NCI-H2171 (cell line): ENCODE data around the gene UBE2Q2.
"Not testable (repeated sequence)": the region's sequence is repeated elsewhere in the genome, so short reads cannot be mapped to it uniquely, and the experiment has no call there.

Experiments
- DNase-seq: peaks from one replicate; lab custom pipeline; 2025; lab: John Stamatoyannopoulos, UW

Gene UBE2Q2

DNA sequence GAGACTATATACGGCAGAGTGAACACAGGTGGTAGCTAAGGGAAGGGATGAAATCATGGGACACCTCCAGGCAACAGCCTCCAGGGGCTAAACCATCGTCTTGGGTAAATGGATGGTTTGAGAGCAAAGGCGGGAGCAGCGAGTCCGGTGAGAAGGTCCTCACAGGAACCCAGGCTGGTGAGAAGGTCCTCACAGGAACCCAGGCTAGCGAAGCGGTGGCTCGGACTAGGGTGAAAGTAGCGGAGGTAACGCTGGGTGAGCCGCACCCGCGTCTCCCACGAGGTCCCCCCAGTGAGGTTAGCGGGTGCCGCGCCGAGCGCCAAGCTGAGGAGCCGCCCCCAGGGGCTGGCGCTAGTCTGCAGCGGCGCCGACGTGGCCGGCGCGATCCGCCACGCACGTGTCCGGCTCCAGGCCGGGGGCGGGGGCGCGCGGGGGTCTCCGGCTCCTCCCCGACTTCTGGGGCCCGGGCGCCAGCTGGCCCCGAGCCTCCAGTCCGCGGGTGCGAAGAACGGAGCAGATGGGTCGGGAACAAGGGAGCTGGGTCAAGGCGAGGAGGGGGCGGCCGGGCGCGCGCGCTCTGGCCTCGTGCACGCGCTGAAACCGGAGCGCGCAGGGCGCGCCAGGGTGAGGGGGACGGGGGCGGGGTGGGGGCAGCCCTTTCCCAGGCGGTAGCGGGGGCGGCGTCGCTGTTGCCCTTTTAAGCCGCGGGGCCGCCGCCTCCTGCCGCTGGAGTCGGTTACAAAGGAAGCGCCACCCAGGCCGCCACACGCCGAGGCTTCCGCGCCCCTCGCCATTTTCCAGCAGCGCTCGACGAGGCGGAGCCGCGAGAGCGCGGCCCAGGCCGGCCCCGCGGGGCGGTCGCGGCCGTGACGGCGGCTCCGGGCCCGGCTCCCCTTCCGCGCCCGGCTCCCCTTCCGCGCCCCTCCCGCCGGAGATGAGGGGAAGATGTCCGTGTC, at the start of gene UBE2Q2:
Gene UBE2Q2, plus strand, starts transcription at position 726 of the 956 bp plus-strand sequence. Its CDS starts 220 bp downstream, at position 946.
- peak; percentile 88 for DNase-seq

DNA sequence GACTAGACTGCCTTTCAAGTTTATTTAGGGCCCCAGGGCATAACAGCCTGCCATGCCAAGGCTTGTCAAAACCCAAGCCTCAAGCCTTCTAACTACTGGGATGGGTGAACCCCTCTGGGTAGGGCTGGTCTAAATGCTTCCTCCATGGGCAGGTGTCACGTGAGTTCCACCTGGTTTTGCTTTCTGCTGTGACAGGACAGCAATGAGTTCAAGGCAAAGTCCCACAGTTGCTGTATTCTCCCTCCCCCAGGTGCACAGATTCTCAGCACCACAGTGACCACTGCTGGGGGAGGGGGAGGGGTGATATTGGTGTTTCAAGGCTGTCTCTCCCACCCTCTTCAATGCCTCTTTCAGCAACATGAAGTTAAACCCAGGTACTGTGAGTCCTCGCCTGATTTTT, 46.9 kb upstream of the UBE2Q2 start:
- no peak for DNase-seq

GRCh38 chr15:75797146-75797545, 46.1 kb upstream of the UBE2Q2 start:
- not testable (repeated sequence) for DNase-seq

- no peak for DNase-seq
Measured at GRCh38 chr15:75799190-75799589, 44.1 kb upstream of the UBE2Q2 start.

- DNase-seq: not testable (repeated sequence)
Measured at GRCh38 chr15:75800409-75800808, 42.8 kb upstream of the UBE2Q2 start.

DNA sequence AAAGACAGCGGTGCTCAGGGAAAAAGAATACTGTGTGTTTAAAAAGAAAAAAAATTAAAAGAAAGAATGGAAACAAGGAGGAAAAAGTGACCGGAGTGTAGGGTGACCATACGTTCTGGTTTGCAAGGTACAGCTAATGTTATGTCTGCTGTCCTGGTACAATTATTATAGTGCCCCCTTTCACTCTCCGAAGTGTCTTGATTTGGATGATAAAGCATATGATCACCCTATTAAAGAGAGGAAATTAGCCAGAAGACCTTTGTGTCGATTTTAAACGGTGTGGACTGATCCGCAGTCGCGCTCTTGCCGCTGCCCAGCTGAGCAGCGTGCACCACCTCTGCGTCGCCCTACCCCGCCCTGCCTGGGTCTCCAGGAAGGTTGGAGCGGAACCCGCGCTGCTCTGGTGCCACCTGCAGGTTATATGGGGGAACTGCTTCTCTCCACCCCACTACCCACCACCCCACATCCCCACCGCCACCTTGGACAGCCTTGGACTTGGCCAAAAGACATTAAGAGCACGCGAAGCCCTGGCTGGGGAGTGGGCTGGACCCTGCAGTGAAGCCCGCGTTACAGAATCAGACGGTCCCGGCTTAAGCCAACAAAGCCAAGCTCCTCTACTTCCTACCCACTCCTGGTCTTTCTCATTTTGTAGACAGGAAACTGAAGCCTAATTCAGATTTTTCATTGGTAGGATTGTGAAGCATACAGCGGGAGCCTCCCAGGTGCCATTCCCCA, 41.2 kb upstream of the UBE2Q2 start:
- peak; percentile 54 for DNase-seq

- not testable (repeated sequence) for DNase-seq
Measured at GRCh38 chr15:75807486-75807885, 35.8 kb upstream of the UBE2Q2 start.

GRCh38 chr15:75808009-75808408, 35.2 kb upstream of the UBE2Q2 start:
- not testable (repeated sequence) for DNase-seq

GRCh38 chr15:75808563-75808962, 34.7 kb upstream of the UBE2Q2 start:
- DNase-seq: no peak

- no peak for DNase-seq
Measured at GRCh38 chr15:75809986-75810750, 33.1 kb upstream of the UBE2Q2 start.

- DNase-seq: no peak
Measured at GRCh38 chr15:75810874-75811498, 32.3 kb upstream of the UBE2Q2 start.

DNA sequence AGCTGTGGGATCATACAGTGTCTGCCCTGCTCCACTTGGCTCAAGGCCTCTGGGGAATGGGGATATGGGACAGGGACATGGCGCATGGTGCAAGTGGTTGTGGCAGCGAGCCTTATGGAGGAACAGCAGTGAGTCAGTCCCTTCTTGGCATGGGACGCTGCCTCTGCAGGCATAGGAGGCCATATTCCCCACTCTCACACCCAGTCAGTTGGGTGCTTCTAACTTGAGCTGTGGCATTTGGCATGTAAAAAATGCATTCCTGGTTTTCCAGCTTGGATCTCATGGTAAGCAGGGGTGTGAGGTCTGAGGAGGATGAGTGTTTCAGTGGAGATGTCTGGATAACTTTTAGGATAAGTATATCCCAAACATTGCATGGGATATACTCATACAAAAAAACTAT, 31.6 kb upstream of the UBE2Q2 start:
- DNase-seq: no peak

- no peak for DNase-seq
Measured at GRCh38 chr15:75814794-75815193, 28.5 kb upstream of the UBE2Q2 start.

DNA sequence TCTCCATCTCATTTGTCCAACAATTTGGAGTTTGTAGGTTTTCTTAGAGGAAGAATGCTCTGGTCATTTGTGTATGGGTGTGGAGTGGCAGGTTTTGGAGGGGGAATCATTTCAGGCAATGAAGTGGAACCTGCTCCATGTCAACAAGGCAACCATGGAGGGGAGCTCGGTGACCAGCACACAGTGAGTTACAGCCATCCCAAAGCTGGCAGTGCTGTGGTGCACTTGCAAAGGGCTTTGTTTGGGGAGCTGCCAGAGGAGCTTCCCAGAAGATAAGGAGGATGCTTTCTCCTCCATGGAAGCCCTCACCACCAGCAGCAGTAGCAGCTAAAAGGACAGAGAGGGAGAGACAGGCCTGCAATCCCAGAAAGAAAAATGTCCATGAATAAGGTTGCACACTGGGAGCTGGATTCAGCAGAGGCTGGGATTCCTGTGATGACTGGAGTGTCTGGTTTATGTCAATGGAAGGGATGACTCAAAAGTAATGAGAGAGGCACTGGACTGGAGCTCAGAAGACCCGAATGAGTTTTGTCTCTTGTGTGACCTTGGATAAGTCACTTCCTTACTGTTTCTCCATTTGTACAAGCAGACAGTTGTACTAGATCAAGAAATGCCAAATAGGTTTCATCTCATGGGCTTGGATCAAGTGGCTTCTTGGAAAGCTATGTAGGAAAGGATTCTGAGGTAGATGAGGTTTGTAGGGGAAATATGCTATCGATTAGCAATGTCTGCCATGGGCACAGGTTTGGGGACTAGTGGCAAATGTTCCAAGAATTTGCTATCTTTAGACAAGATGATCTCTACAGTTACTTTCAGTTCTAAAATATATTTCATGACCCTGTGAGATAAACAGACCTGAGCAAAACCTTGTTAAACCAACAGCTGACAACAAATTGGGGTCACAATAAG, 27.2 kb upstream of the UBE2Q2 start:
- no peak for DNase-seq

GRCh38 chr15:75817138-75817935, 25.9 kb upstream of the UBE2Q2 start:
- no peak for DNase-seq

DNA sequence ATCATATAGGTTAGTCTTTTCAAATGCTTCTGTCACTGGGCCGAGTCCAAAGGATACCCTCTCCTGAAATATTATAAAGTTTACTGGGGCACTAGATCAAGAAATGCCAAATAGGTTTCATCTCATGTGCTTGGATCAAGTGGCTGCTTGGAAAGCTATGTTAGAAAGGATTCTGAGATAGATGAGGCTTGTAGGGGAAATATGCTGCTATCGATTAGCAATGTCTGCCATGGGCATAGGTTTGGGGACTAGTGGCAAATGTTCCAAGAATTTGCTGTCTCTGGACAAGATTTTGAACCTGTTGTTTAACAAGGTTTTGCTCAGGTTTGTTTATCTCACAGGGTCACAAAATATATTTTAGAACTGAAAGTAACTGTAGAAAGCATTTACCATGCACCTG, 23.0 kb upstream of the UBE2Q2 start:
- DNase-seq: no peak

DNA sequence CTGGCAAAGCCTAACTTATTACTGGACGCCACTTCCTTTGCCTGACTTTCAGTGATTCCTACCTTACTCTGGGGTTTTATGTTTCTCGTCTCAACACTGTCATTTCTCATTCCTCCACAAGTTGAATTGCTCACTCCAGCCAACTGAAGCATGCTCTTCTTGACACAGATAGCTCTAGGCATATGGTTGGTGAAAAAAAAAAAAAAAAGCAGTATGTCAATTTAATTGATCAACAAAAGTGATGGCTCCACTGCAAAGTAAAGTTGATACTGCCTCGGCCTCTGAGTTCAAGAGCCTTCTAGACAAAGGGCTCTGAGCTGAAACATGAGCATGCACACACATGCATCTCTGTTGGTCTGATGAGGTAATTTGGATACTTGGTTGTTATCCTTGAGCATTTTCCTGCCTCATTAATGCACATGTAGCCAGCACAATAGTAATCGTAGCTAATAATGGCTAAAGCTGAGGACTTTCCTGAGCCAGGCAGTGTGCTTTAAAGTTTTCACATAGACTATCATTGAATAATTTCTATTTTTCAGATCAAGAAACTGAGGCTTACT, 21.4 kb upstream of the UBE2Q2 start:
- DNase-seq: peak; percentile 37

DNA sequence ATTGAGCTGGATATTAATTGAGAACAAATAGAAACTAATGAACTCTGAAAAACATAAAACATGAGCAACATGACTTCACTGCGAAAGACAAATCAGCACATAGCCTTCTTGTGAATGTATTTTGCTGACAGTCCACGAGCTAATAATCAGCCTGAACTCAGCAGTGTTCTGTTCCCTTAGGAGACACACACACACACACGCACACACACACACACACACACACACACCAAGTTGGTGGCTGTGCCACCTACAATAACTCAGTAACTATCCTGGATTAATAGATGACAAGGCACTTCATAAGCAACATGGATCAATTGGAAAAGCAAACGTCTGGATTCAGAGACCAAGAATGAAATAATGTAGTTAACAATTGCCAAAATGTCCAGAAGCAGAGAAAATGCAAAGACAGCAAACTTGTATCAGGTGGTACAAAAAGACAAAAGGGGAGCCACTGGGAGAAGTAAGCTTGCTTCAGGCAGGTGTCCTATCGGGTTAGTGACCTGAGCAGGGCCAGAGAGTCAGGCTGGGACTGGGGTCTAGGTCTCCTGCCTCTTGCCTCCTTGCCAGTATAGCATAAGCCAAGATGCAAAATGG, 20.5 kb upstream of the UBE2Q2 start:
- DNase-seq: no peak
